ENCODE results near the gene TOM1. TPM values are rescaled to one million over a fixed set of nuclear protein-coding genes. Genes with fewer than 3 reads are reported as not detected.

The TOM1 gene
- total and polyA plus RNA-seq, 9 donors, result 25.6 to 34.9 (median 29.8) TPM

DNA sequence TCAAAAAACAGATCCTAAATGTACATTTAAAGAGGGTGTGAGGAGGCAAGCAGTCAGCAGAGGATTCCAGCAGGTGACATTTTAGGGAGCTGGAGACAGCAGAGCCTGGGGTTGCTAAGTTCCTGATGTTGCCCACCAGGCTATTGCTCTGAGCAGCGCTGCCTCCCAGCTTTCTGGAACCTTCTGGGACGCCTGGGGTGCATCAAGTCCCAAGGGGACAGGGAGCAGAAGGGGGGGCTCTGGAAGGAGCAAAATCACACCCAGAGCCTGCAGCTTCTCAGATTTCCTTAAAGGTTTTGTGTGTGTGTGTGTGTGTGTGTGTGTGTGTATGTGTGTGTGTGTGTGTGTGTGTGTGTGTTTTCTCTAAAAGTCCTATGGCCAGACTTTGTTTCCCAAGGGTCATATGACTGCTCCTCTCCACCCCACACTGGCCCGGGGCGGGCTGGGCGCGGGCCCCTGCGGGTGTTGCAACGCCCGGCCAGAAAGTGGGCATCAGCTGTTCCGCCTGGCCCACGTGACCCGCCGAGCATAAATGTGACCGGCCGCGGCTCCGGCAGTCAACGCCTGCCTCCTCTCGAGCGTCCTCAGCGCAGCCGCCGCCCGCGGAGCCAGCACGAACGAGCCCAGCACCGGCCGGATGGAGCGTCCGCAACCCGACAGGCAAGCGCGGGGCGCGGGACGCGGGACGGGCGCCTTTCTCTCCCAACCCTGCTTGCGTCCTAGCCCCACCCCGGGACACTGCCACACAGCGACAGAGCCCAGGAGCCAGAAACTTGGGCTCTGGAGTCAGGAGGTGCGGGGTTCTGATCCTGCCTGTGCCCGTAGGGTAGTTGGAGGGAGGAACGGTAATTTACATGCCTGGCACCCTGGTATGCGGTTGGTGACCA lies 81.1 kb downstream of the TOM1 start, which contains the start of gene HMOX1:
HMOX1 (plus strand) TSS at position 560 of the 887 bp plus-strand sequence; CDS start at position 638, 78 bp downstream.
- whole genome bisulfite sequencing (ENCODE audit: insufficient coverage), result under 1% methylated on average over 32 of the region's 47 CpGs
- Histone ChIP-seq H3K9me3 (replicated peaks; ENCODE audit: control insufficient read depth, low read depth, low read length) (no peaks in the 10 kb centered on the region), H3K27ac (ENCODE audit: low read length) (peak within 1 kb of the TSS; percentile 63), H3K4me1 (ENCODE audit: control insufficient read depth, insufficient read depth, low read length) (peaks cover 34% of the 10 kb centered on the region), H3K27me3 (ENCODE audit: control insufficient read depth, insufficient read depth, low read length) (peaks cover 2% of the 10 kb centered on the region), H3K4me3 (ENCODE audit: low read length) (peak within 1 kb of the TSS; percentile 48), H3K36me3 (ENCODE audit: control insufficient read depth, insufficient read depth, low read length) (peaks cover 5% of the 10 kb centered on the region)
- DNase-seq, result peak; percentile 92

DNA sequence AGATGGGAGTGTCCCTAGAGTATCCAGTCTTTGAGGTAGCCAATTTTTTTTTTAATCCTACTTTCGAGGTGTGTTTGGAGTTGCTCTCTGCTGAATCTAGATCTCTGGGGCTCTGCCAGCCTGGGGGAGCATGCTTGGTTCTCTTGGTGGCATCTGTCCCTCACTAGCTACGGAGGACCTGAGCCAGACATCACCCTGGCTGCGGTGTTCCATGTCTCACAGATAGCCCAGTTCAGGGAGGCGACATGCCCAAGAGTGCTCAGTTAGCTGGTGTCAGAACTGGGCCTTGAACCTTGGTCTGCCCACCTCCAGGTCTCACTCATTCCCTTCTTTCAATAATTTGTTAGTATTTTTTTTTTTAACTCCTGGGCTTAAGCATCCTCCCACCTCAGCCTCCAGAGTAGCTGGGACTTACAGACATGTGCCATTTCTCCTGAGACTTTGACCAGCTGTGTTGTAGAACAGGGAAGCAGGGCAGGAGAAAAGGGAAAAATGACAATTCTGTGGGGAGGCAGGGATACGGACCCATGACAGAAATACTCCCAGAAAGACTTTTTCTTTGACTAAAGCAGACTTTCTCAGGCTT lies 81.8 kb downstream of the TOM1 start:
- Histone ChIP-seq H3K27ac (ENCODE audit: low read length) (peak overlapping the region; percentile 56), H3K9me3 (replicated peaks; ENCODE audit: control insufficient read depth, low read depth, low read length) (no peaks in the 10 kb centered on the region), H3K4me1 (ENCODE audit: control insufficient read depth, insufficient read depth, low read length) (peaks cover 32% of the 10 kb centered on the region), H3K4me3 (ENCODE audit: low read length) (peak overlapping the region; percentile 48), H3K27me3 (ENCODE audit: control insufficient read depth, insufficient read depth, low read length) (peaks cover 2% of the 10 kb centered on the region), H3K36me3 (ENCODE audit: control insufficient read depth, insufficient read depth, low read length) (peaks cover 6% of the 10 kb centered on the region)
- peak; percentile 26 for DNase-seq
- WGBS (ENCODE audit: insufficient coverage), result 33% methylated on average over 1 of the region's 5 CpGs

DNA sequence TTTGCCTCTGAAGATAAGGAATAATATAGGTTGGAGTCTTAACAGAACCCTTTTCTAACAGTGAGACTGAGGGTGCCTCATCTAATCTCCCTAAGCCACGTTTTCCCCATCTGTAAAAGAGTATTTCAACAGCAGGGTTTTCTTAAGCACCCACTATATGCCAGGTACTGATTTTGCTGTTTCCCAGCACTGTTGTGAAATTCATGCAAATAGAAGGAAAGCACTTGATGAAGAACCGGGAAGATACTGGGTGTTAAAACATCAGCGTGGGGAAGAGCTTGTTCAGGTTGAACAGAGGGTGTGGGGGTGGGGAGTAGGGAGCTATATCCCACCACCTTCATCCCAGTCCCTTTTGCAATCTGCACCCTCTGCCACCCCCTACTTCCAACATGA lies 84.0 kb downstream of the TOM1 start:
- peaks cover 11% of the 10 kb centered on the region for H3K36me3 ChIP-seq (ENCODE audit: control insufficient read depth, insufficient read depth, low read length)
- H3K4me3 ChIP-seq (ENCODE audit: low read length), result no peak overlapping the region
- WGBS (ENCODE audit: insufficient coverage), result 40% methylated on average over 1 of the region's 3 CpGs
- H3K9me3 ChIP-seq (replicated peaks; ENCODE audit: control insufficient read depth, low read depth, low read length), result no peaks in the 10 kb centered on the region
- H3K27ac ChIP-seq (ENCODE audit: low read length), result no peak overlapping the region
- peaks cover 2% of the 10 kb centered on the region for H3K27me3 ChIP-seq (ENCODE audit: control insufficient read depth, insufficient read depth, low read length)
- H3K4me1 ChIP-seq (ENCODE audit: control insufficient read depth, insufficient read depth, low read length), result peaks cover 16% of the 10 kb centered on the region
- no peak for DNase-seq

DNA sequence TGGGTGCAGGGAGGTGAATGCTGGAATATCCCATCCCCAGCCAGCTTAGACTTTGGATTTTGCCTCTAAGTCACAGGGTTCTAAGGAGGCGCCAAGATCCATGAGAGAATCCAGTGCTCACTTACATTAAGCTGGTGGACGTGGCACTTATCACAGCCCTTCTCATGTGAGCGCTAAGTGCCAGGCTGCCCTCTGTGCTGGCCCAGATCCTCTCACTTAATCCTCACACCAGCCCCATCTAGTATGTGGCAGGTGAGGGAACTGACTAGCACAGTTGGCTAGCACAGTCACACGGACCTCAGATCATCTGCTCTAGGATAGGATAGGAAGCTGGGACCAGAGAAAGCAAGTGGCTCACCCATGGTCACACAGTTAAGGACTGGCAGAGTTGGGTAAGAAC lies 84.8 kb downstream of the TOM1 start:
- Histone ChIP-seq H3K27me3 (ENCODE audit: control insufficient read depth, insufficient read depth, low read length) (peaks cover 2% of the 10 kb centered on the region), H3K27ac (ENCODE audit: low read length) (no peak overlapping the region), H3K4me3 (ENCODE audit: low read length) (no peak overlapping the region), H3K36me3 (ENCODE audit: control insufficient read depth, insufficient read depth, low read length) (peaks cover 11% of the 10 kb centered on the region), H3K9me3 (replicated peaks; ENCODE audit: control insufficient read depth, low read depth, low read length) (no peaks in the 10 kb centered on the region), H3K4me1 (ENCODE audit: control insufficient read depth, insufficient read depth, low read length) (peaks cover 14% of the 10 kb centered on the region)
- 100% methylated on average over 1 of the region's 4 CpGs for WGBS (ENCODE audit: insufficient coverage)
- no peak for DNase-seq

DNA sequence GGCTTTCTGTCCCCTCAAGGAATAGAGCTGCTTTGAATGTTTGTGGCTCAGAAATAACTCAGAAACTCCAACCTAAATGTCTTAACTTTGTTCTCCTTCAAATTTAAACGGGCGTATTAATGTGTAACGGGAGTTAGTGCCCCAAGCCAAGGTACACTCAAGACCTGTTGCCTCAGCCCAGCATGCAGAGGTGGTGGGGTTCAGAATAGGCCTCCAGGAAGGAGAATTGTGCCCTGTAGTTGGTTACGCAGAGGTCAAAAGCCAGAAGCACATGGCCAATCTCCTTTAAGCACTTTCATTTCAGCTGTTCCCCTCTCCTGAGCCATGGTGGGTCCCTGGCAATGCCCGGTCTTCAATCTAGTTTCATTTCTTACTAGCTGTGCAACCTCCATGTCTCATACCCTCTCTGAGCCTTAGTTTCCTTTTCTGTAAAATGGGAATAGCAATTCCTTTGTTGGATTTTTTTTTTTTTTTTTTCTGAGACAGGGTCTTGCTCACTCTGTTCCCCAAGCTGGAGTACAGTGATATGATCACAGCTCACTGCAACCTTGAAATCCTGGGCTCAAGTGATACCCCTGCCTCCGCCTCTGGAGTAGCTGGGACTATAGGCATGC lies 85.4 kb downstream of the TOM1 start:
- Histone ChIP-seq H3K4me3 (ENCODE audit: low read length) (no peak overlapping the region), H3K9me3 (replicated peaks; ENCODE audit: control insufficient read depth, low read depth, low read length) (no peaks in the 10 kb centered on the region), H3K4me1 (ENCODE audit: control insufficient read depth, insufficient read depth, low read length) (peaks cover 11% of the 10 kb centered on the region), H3K36me3 (ENCODE audit: control insufficient read depth, insufficient read depth, low read length) (peaks cover 11% of the 10 kb centered on the region), H3K27me3 (ENCODE audit: control insufficient read depth, insufficient read depth, low read length) (peaks cover 2% of the 10 kb centered on the region), H3K27ac (ENCODE audit: low read length) (no peak overlapping the region)
- WGBS (ENCODE audit: insufficient coverage), result 74% methylated on average over 4 of the region's 6 CpGs
- DNase-seq, result no peak

DNA sequence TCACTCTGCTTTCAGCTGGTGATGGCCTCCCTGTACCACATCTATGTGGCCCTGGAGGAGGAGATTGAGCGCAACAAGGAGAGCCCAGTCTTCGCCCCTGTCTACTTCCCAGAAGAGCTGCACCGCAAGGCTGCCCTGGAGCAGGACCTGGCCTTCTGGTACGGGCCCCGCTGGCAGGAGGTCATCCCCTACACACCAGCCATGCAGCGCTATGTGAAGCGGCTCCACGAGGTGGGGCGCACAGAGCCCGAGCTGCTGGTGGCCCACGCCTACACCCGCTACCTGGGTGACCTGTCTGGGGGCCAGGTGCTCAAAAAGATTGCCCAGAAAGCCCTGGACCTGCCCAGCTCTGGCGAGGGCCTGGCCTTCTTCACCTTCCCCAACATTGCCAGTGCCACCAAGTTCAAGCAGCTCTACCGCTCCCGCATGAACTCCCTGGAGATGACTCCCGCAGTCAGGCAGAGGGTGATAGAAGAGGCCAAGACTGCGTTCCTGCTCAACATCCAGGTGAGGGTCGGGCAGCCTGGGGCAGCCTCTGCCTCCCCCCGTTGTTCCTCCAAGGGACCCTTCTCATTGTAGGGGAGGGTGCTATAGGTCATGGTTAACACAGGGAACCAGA lies 87.1 kb downstream of the TOM1 start:
- H3K36me3 ChIP-seq (ENCODE audit: control insufficient read depth, insufficient read depth, low read length), result peaks cover 11% of the 10 kb centered on the region
- no peak overlapping the region for H3K4me3 ChIP-seq (ENCODE audit: low read length)
- no peak overlapping the region for H3K27ac ChIP-seq (ENCODE audit: low read length)
- H3K27me3 ChIP-seq (ENCODE audit: control insufficient read depth, insufficient read depth, low read length), result no peaks in the 10 kb centered on the region
- no peaks in the 10 kb centered on the region for H3K9me3 ChIP-seq (replicated peaks; ENCODE audit: control insufficient read depth, low read depth, low read length)
- DNase-seq, result no peak
- WGBS (ENCODE audit: insufficient coverage), result 94% methylated on average over 19 of the region's 19 CpGs
- H3K4me1 ChIP-seq (ENCODE audit: control insufficient read depth, insufficient read depth, low read length), result no peaks in the 10 kb centered on the region

DNA sequence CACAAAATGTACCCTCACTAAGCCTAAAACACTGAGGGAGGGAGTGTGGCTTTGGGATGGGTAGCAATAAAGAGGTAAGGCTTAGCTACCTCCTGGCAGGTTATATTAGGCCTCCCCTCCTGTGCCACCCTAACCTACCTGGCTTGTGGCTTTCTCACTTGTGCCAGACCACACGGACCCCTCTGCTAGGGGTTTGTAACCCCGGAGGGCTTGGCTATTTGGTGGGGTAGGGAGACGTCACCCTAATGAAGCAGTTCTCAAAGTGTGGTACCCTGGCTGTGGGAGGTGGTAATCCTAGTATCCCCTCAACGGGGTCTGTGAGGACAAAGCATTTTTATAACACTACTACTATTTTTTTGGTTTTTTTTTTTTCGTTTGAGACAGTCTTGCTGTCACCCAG lies 91.2 kb downstream of the TOM1 start:
- H3K36me3 ChIP-seq (ENCODE audit: control insufficient read depth, insufficient read depth, low read length), result peaks cover 7% of the 10 kb centered on the region
- H3K27me3 ChIP-seq (ENCODE audit: control insufficient read depth, insufficient read depth, low read length), result no peaks in the 10 kb centered on the region

DNA sequence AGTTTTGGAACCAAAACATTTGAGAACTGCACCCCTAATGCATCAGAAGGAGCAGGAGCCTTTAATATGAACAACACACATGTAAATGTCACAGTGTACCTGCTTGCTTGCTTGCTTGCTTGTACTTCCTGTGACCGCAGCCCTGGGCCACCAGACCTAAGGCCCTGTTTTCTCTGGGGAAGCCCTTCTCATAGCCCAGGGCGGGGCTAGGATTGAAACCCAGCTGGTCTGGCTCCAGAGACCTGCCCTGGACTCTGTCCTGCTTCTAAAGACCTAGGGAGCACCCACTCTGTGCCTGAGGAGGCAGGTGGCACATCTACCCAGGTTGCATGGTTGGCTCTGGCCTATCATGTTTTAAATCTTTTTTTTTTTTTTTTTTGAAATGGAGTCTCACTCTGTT lies 92.7 kb downstream of the TOM1 start:
- H3K9me3 ChIP-seq (replicated peaks; ENCODE audit: control insufficient read depth, low read depth, low read length), result no peaks in the 10 kb centered on the region
- 88% methylated on average over 2 of the region's 2 CpGs for whole genome bisulfite sequencing (ENCODE audit: insufficient coverage)
- H3K27ac ChIP-seq (ENCODE audit: low read length), result no peak overlapping the region
- H3K4me3 ChIP-seq (ENCODE audit: low read length), result no peak overlapping the region
- no peaks in the 10 kb centered on the region for H3K4me1 ChIP-seq (ENCODE audit: control insufficient read depth, insufficient read depth, low read length)
- DNase-seq, result no peak
- no peaks in the 10 kb centered on the region for H3K27me3 ChIP-seq (ENCODE audit: control insufficient read depth, insufficient read depth, low read length)
- H3K36me3 ChIP-seq (ENCODE audit: control insufficient read depth, insufficient read depth, low read length), result no peaks in the 10 kb centered on the region

More for the DNA sequence above, 91.2 kb downstream of the TOM1 start:
- Histone ChIP-seq H3K4me1 (ENCODE audit: control insufficient read depth, insufficient read depth, low read length) (no peaks in the 10 kb centered on the region), H3K27ac (ENCODE audit: low read length) (no peak overlapping the region), H3K4me3 (ENCODE audit: low read length) (no peak overlapping the region), H3K9me3 (replicated peaks; ENCODE audit: control insufficient read depth, low read depth, low read length) (no peaks in the 10 kb centered on the region)
- DNase-seq, result no peak
- 100% methylated on average over 1 of the region's 5 CpGs for WGBS (ENCODE audit: insufficient coverage)

DNA sequence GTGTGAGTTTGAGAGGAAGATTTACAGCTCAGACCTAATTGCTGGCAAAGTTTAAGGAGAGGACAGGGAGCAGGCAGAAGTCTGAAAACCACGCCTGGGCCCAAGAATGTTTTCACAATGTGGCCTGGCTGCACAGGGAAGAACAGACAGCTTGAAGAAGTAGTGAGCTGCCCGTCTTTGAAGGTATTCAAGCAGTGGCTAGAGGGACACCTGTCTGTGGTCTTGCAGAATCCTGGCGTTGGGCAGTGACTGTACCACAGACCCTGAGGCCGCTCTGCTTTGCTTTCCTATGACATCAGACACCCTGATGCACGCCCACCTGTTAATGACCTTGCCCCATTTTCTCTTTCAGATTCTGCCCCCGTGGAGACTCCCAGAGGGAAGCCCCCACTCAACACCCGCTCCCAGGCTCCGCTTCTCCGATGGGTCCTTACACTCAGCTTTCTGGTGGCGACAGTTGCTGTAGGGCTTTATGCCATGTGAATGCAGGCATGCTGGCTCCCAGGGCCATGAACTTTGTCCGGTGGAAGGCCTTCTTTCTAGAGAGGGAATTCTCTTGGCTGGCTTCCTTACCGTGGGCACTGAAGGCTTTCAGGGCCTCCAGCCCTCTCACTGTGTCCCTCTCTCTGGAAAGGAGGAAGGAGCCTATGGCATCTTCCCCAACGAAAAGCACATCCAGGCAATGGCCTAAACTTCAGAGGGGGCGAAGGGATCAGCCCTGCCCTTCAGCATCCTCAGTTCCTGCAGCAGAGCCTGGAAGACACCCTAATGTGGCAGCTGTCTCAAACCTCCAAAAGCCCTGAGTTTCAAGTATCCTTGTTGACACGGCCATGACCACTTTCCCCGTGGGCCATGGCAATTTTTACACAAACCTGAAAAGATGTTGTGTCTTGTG lies 93.7 kb downstream of the TOM1 start:
- H3K27ac ChIP-seq (ENCODE audit: low read length), result no peak overlapping the region
- no peaks in the 10 kb centered on the region for H3K4me1 ChIP-seq (ENCODE audit: control insufficient read depth, insufficient read depth, low read length)
- H3K4me3 ChIP-seq (ENCODE audit: low read length), result no peak overlapping the region
- DNase-seq, result no peak
- no peaks in the 10 kb centered on the region for H3K27me3 ChIP-seq (ENCODE audit: control insufficient read depth, insufficient read depth, low read length)
- H3K36me3 ChIP-seq (ENCODE audit: control insufficient read depth, insufficient read depth, low read length), result no peaks in the 10 kb centered on the region
- no peaks in the 10 kb centered on the region for H3K9me3 ChIP-seq (replicated peaks; ENCODE audit: control insufficient read depth, low read depth, low read length)
- 73% methylated on average over 11 of the region's 16 CpGs for WGBS (ENCODE audit: insufficient coverage)

All from muscle of leg (tissue), 11 donors.